UCSD-AML1 (cell line): Measurements from ENCODE around the gene HAL.
A peak's percentile ranks its signal among the peaks of the same experiment; 100 is the strongest.

Source experiments
- DNase-seq: peaks from one replicate; lab custom pipeline; 2025; ENCODE audit not compliant: unreplicated experiment; lab: John Stamatoyannopoulos, UW

The HAL gene

GRCh38 chr12:95996034-95996658 lies at the start of gene HAL:
HAL (minus strand) TSS chr12:95996344; CDS start chr12:95995910, 434 bp downstream.
- DNase-seq, result no peak

GRCh38 chr12:96045566-96045965 lies 49.4 kb upstream of the HAL start:
- DNase-seq, result no peak

GRCh38 chr12:96044943-96045290 lies 48.8 kb upstream of the HAL start:
- no peak for DNase-seq

- DNase-seq, result peak; percentile 26
These were observed 48.1 kb upstream of the HAL start for GRCh38 chr12:96044017-96044942.

- no peak for DNase-seq
These were observed 45.0 kb upstream of the HAL start for GRCh38 chr12:96041181-96041580.

- no peak for DNase-seq
These were observed 44.4 kb upstream of the HAL start for GRCh38 chr12:96040305-96041133.

GRCh38 chr12:96039516-96039915 lies 43.4 kb upstream of the HAL start:
- no peak for DNase-seq

- DNase-seq, result no peak
These were observed 40.8 kb upstream of the HAL start for GRCh38 chr12:96036765-96037455.

- DNase-seq, result peak; percentile 95
These were observed 39.4 kb upstream of the HAL start, which contains the start of gene LTA4H for GRCh38 chr12:96035283-96036236. LTA4H (minus strand) TSS chr12:96035587; CDS start chr12:96035519, 68 bp downstream.

- DNase-seq, result peak; percentile 56
These were observed 38.6 kb upstream of the HAL start for GRCh38 chr12:96034621-96035282.

- no peak for DNase-seq
These were observed 37.6 kb upstream of the HAL start for GRCh38 chr12:96033549-96034389.

- DNase-seq, result no peak
These were observed 33.7 kb upstream of the HAL start for GRCh38 chr12:96029826-96030225.

GRCh38 chr12:96028538-96028937 lies 32.4 kb upstream of the HAL start:
- DNase-seq, result no peak

GRCh38 chr12:96026331-96026730 lies 30.2 kb upstream of the HAL start:
- DNase-seq, result no peak

- DNase-seq, result no peak
These were observed 29.4 kb upstream of the HAL start for GRCh38 chr12:96025518-96025917.

GRCh38 chr12:96020314-96021003 lies 24.3 kb upstream of the HAL start:
- DNase-seq, result no peak

- DNase-seq, result peak; percentile 18
These were observed 19.5 kb upstream of the HAL start for GRCh38 chr12:96015672-96016071.
